Liver (tissue), 9 donors: Measurements from ENCODE around the gene UBE2L3. TPM values are rescaled to one million over a fixed set of nuclear protein-coding genes. Genes with fewer than 3 reads are reported as not detected.

Experiments used
- DNase-seq: peaks from one replicate; pipeline ENCODE4 v3.0.0-alpha.2; 2017; ENCODE audit warnings: low spot score
- H3K27ac ChIP-seq, 2 donors: one replicate each; pipeline ENCODE4 v1.7.0; 2013; ENCODE audit warnings: inconsistent platforms in 2 of 2, low read length in 2 of 2, control low read depth in 1 of 2, low read depth in 1 of 2, mild to moderate bottlenecking in 1 of 2
- H3K27me3 ChIP-seq, 4 donors: one replicate each; pipeline versions ENCODE4 v1.6.1 to v1.7.0; 2013; ENCODE audit warnings: low read length in 3 of 4, inconsistent platforms in 1 of 4, mild to moderate bottlenecking in 1 of 4, moderate library complexity in 1 of 4; ENCODE audit not compliant: control insufficient read depth in 4 of 4, insufficient read depth in 4 of 4
- H3K36me3 ChIP-seq, 4 donors: one replicate each; pipeline versions ENCODE4 v1.6.1 to v1.7.0; 2013; ENCODE audit warnings: low read length in 3 of 4, mild to moderate bottlenecking in 3 of 4, low read depth in 1 of 4, moderate library complexity in 1 of 4; ENCODE audit not compliant: control insufficient read depth in 4 of 4, insufficient read depth in 3 of 4
- H3K4me1 ChIP-seq, 4 donors: one replicate each; pipeline versions ENCODE4 v1.6.1 to v1.7.0; 2013; ENCODE audit warnings: low read length in 3 of 4, mild to moderate bottlenecking in 3 of 4, moderate library complexity in 1 of 4; ENCODE audit not compliant: control insufficient read depth in 4 of 4, insufficient read depth in 4 of 4
- H3K4me3 ChIP-seq, 3 donors: one replicate each; pipeline versions ENCODE4 v1.6.1 to v1.7.0; 2013; ENCODE audit warnings: low read length in 3 of 3, control low read depth in 1 of 3, low read depth in 1 of 3, mild to moderate bottlenecking in 1 of 3
- H3K9ac ChIP-seq, 2 donors: one replicate each; pipeline ENCODE4 v1.7.0; 2013; ENCODE audit warnings: low read length in 2 of 2, mild to moderate bottlenecking in 2 of 2, moderate library complexity in 2 of 2, control low read depth in 1 of 2, low read depth in 1 of 2
- H3K9me3 ChIP-seq, 4 donors: one replicate each; pipeline versions ENCODE4 v1.6.1 to v1.7.0; 2013; ENCODE audit warnings: low read length in 3 of 4; ENCODE audit not compliant: control insufficient read depth in 4 of 4
- ATF3 ChIP-seq: IDR thresholded peaks from 2 replicates; pipeline ENCODE4 v1.6.1; 2016; ENCODE audit warnings: antibody characterized with exemption
- EGR1 ChIP-seq, 2 donors: IDR thresholded peaks; 2 replicates each; pipeline ENCODE4 v1.6.1; 2016 to 2018; ENCODE audit warnings: antibody characterized with exemption in 2 of 2, low read depth in 2 of 2
- FOXA1 ChIP-seq: IDR thresholded peaks from 2 replicates; pipeline ENCODE4 v1.6.1; 2016; ENCODE audit warnings: antibody characterized with exemption
- FOXA2 ChIP-seq: IDR thresholded peaks from 2 replicates; pipeline ENCODE4 v1.6.1; 2016; ENCODE audit warnings: antibody characterized with exemption
- GABPA ChIP-seq, 2 donors: IDR thresholded peaks in 1 of 2; conservative IDR thresholded peaks in 1 of 2; 2 replicates each; pipeline ENCODE4 v1.6.1; 2016; ENCODE audit warnings: antibody characterized with exemption in 2 of 2, mild to moderate bottlenecking in 1 of 2, moderate library complexity in 1 of 2
- HNF4A ChIP-seq, 2 donors: conservative IDR thresholded peaks; 2 replicates each; pipeline ENCODE4 v1.6.1; 2016; ENCODE audit warnings: antibody characterized with exemption in 2 of 2, mild to moderate bottlenecking in 2 of 2
- HNF4G ChIP-seq: IDR thresholded peaks from 2 replicates; pipeline ENCODE4 v1.6.1; 2016; ENCODE audit warnings: antibody characterized with exemption
- MAX ChIP-seq: IDR thresholded peaks from 2 replicates; pipeline ENCODE4 v1.6.1; 2016; ENCODE audit warnings: antibody characterized with exemption
- NR2F2 ChIP-seq: IDR thresholded peaks from 2 replicates; pipeline ENCODE4 v1.6.1; 2016; ENCODE audit warnings: antibody characterized with exemption
- RAD21 ChIP-seq, 2 donors: IDR thresholded peaks; 2 replicates each; pipeline ENCODE4 v1.6.1; 2016; ENCODE audit warnings: antibody characterized with exemption in 2 of 2, mild to moderate bottlenecking in 2 of 2
- REST ChIP-seq: IDR thresholded peaks from 2 replicates; pipeline ENCODE4 v1.6.1; 2016; ENCODE audit warnings: antibody characterized with exemption, mild to moderate bottlenecking
- SP1 ChIP-seq: IDR thresholded peaks from 2 replicates; pipeline ENCODE4 v1.6.1; 2018; ENCODE audit warnings: antibody characterized with exemption, mild to moderate bottlenecking
- TAF1 ChIP-seq: conservative IDR thresholded peaks from 2 replicates; pipeline ENCODE4 v1.6.1; 2016; ENCODE audit warnings: antibody characterized with exemption, mild to moderate bottlenecking
- YY1 ChIP-seq: IDR thresholded peaks from 2 replicates; pipeline ENCODE4 v1.6.1; 2016; ENCODE audit warnings: antibody characterized with exemption, mild to moderate bottlenecking
- ZBTB33 ChIP-seq: IDR thresholded peaks from 2 replicates; pipeline ENCODE4 v1.6.1; 2016; ENCODE audit warnings: antibody characterized with exemption
- WGBS: extraction: QIAGEN DNeasy Blood & Tissue Kit; methylation state at CpG from one replicate; pipeline ENCODE4 v1.1.7; 2013; 5-methylcytosine and 5-hydroxymethylcytosine counted together
- polyA plus RNA-seq, 2 donors: library from polyadenylated mRNA; stranded (reverse) in 1 of 2; unstranded in 1 of 2; fragments of 200-250 nt in 1 of 2; fragments of >200 nt in 1 of 2; fragmentation: Nextera tagmentation in 1 of 2; extraction: Ambion mirVana in 1 of 2; gene quantifications; one replicate each; pipeline versions ENCODE4 v1.2.1 to v1.2.3, GENCODE V29; 2013 to 2015
- total RNA-seq, 2 donors: library from RNA; depleted of rRNA; stranded (reverse); fragments of >200 nt; gene quantifications; one replicate each; pipeline ENCODE4 v1.2.3, GENCODE V29; 2014
- TF ChIP-seq, protein P1 (sequence below): fragments of 150-350 bp; IDR thresholded peaks from 2 replicates; pipeline ENCODE4 v1.5.1; 2017; ENCODE audit warnings: improper control_type of control experiment, low read depth, low read length; ENCODE audit not compliant: missing input control
- donor health status: healthy.
- donor health status: healthy.
- donor health status: healthy.
- donor health status: healthy.
- donor health status: healthy.

UBE2L3 gene
- total and polyA plus RNA-seq, 4 donors: 14.3 to 33.4 (median 19.8) TPM

- H3K27me3 ChIP-seq: no peaks in the 10 kb centered on the region
- no peak overlapping the region for H3K9ac ChIP-seq
- H3K4me3 ChIP-seq: no peak overlapping the region
- no peak for DNase-seq
- no peaks in the 10 kb centered on the region for H3K9me3 ChIP-seq
- no peak overlapping the region for H3K27ac ChIP-seq
- TF ChIP-seq HNF4G: no peak
- no peak for TF ChIP-seq FOXA2
- TF ChIP-seq HNF4A (conservative IDR thresholded peaks at IDR 0.05): no peak
- TF ChIP-seq EGR1 (IDR thresholded peaks at IDR 0.05; ENCODE audit: low read depth in 2 of 2): no peak
- TF ChIP-seq NR2F2: no peak
- no peak for TF ChIP-seq REST
- no peak for TF ChIP-seq TAF1
- no peak for TF ChIP-seq FOXA1
- no peak for TF ChIP-seq SP1
- no peak for TF ChIP-seq RAD21 (IDR thresholded peaks at IDR 0.05)
- TF ChIP-seq YY1: no peak
- TF ChIP-seq GABPA (IDR thresholded peaks at IDR 0.05 in 1 of 2, conservative IDR thresholded peaks at IDR 0.05 in 1 of 2): no peak
- TF ChIP-seq, protein P1, sequence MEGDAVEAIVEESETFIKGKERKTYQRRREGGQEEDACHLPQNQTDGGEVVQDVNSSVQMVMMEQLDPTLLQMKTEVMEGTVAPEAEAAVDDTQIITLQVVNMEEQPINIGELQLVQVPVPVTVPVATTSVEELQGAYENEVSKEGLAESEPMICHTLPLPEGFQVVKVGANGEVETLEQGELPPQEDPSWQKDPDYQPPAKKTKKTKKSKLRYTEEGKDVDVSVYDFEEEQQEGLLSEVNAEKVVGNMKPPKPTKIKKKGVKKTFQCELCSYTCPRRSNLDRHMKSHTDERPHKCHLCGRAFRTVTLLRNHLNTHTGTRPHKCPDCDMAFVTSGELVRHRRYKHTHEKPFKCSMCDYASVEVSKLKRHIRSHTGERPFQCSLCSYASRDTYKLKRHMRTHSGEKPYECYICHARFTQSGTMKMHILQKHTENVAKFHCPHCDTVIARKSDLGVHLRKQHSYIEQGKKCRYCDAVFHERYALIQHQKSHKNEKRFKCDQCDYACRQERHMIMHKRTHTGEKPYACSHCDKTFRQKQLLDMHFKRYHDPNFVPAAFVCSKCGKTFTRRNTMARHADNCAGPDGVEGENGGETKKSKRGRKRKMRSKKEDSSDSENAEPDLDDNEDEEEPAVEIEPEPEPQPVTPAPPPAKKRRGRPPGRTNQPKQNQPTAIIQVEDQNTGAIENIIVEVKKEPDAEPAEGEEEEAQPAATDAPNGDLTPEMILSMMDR: no peak
- TF ChIP-seq ATF3: no peak
- TF ChIP-seq ZBTB33: no peak
- TF ChIP-seq MAX: no peak
- H3K36me3 ChIP-seq: peaks cover 1 to 30% (median 22%) of the 10 kb centered on the region in 4 donors
- 91% methylated on average over 9 of the region's 9 CpGs for WGBS
- peaks cover 0 to 7% (median 1%) of the 10 kb centered on the region in 4 donors for H3K4me1 ChIP-seq
Observed at GRCh38 chr22:21591695-21592094, 24.2 kb downstream of the UBE2L3 start.

- Histone ChIP-seq H3K27ac (no peak overlapping the region), H3K4me1 (peaks cover 0 to 7% (median 1%) of the 10 kb centered on the region in 4 donors)
- DNase-seq: no peak
- TF ChIP-seq ZBTB33: no peak
- no peak for TF ChIP-seq YY1
- no peak for TF ChIP-seq EGR1 (IDR thresholded peaks at IDR 0.05; ENCODE audit: low read depth in 2 of 2)
- no peak for TF ChIP-seq ATF3
- TF ChIP-seq, protein P1: no peak
Observed at GRCh38 chr22:21592422-21592821, 24.9 kb downstream of the UBE2L3 start.

More at GRCh38 chr22:21592422-21592821, 24.9 kb downstream of the UBE2L3 start:
- H3K9me3 ChIP-seq: no peaks in the 10 kb centered on the region
- no peak overlapping the region for H3K9ac ChIP-seq
- WGBS: 96% methylated on average over 3 of the region's 3 CpGs
- H3K36me3 ChIP-seq: peaks cover 0 to 30% (median 22%) of the 10 kb centered on the region in 4 donors
- H3K4me3 ChIP-seq: no peak overlapping the region
- H3K27me3 ChIP-seq: no peaks in the 10 kb centered on the region
